AG09319 (cell line): ENCODE measurements around the gene CD47.

Experiments
- DNase-seq: peaks from one replicate; pipeline ENCODE4 v3.0.0-alpha.2; 2010; ENCODE audit warnings: low read depth; ENCODE audit errors: extremely low read depth
- CTCF ChIP-seq: IDR thresholded peaks from 2 replicates; pipeline ENCODE4 v1.5.1; 2011; ENCODE audit warnings: low read depth, mild to moderate bottlenecking, inconsistent platforms, low read length, moderate library complexity

CD47 gene

GRCh38 chr3:108117241-108117775 lies 26.5 kb upstream of the CD47 start:
- DNase-seq: no peak
- no peak for TF ChIP-seq CTCF

GRCh38 chr3:108114423-108115065 lies 23.7 kb upstream of the CD47 start:
- TF ChIP-seq CTCF: no peak
- DNase-seq: no peak

GRCh38 chr3:108113975-108114374 lies 23.1 kb upstream of the CD47 start:
- no peak for DNase-seq
- TF ChIP-seq CTCF: no peak

GRCh38 chr3:108110934-108111333 lies 20.1 kb upstream of the CD47 start:
- no peak for TF ChIP-seq CTCF
- no peak for DNase-seq

GRCh38 chr3:108108416-108108815 lies 17.6 kb upstream of the CD47 start:
- TF ChIP-seq CTCF: no peak
- DNase-seq: no peak

GRCh38 chr3:108106449-108106848 lies 15.6 kb upstream of the CD47 start:
- no peak for TF ChIP-seq CTCF
- DNase-seq: no peak

- no peak for TF ChIP-seq CTCF
- DNase-seq: no peak
Observed at GRCh38 chr3:108106031-108106430, 15.2 kb upstream of the CD47 start.
